H1 (cell line): Measurements from ENCODE around the gene ZNF691. TPM values are rescaled to one million over a fixed set of nuclear protein-coding genes. Genes with fewer than 3 reads are reported as not detected.

Experiments
- ASH2L ChIP-seq: fragments of 200-600, 300-600 bp; sonication (generic); IDR thresholded peaks from one replicate; pipeline ENCODE4 v1.7.1; 2017; ENCODE audit warnings: low read length
- ATF2 ChIP-seq: IDR thresholded peaks from 2 replicates; pipeline ENCODE4 v1.6.1; 2012; ENCODE audit warnings: low read length, inconsistent platforms
- CHD2 ChIP-seq: IDR thresholded peaks from 2 replicates; pipeline ENCODE4 v1.6.1; 2012; ENCODE audit warnings: low read length, improper control_type of control experiment
- CHD7 ChIP-seq: fragments of 300-600 bp; sonication (generic); IDR thresholded peaks from 2 replicates; pipeline ENCODE4 v1.7.1; 2012; ENCODE audit warnings: low read length, moderate library complexity, mild to moderate bottlenecking, inconsistent platforms; ENCODE audit not compliant: insufficient replicate concordance
- HDAC2 ChIP-seq, 2 experiments: fragments of 300-600 bp in 1 of 2; sonication (generic) in 1 of 2; IDR thresholded peaks; 2 replicates each; pipeline ENCODE4 v1.6.1; 2011 to 2012; ENCODE audit warnings: low read depth in 2 of 2, low read length in 2 of 2, mild to moderate bottlenecking in 2 of 2, moderate library complexity in 2 of 2, borderline replicate concordance in 1 of 2, inconsistent platforms in 1 of 2
- JUN ChIP-seq: IDR thresholded peaks from 2 replicates; pipeline ENCODE4 v1.6.1; 2011; ENCODE audit warnings: low read depth, mild to moderate bottlenecking, improper control_type of control experiment, low read length
- JUND ChIP-seq: IDR thresholded peaks from 2 replicates; pipeline ENCODE4 v1.6.1; 2011; ENCODE audit warnings: mild to moderate bottlenecking, improper control_type of control experiment, low read length
- POLR2AphosphoS5 ChIP-seq: IDR thresholded peaks from 2 replicates; pipeline ENCODE4 v1.6.1; 2011; ENCODE audit warnings: low read depth, low read length
- RXRA ChIP-seq: IDR thresholded peaks from 2 replicates; pipeline ENCODE4 v1.6.1; 2011; ENCODE audit warnings: low read depth, mild to moderate bottlenecking, low read length, moderate library complexity; ENCODE audit not compliant: insufficient read depth
- polyA plus RNA-seq, 7 experiments: library from polyadenylated mRNA; depleted of rRNA in 3 of 7; stranded (reverse) in 5 of 7; unstranded in 2 of 7; fragments of >200 nt in 5 of 7; fragments of 200-250 nt in 2 of 7; gene quantifications; 1 replicate in 5 of 7; 2 replicates in 1 of 7; 4 replicates in 1 of 7; pipeline versions ENCODE4 v1.2.1 to v1.2.3, GENCODE V29; 2011 to 2013; ENCODE audit warnings: missing spikeins in 2 of 7, mixed read lengths in 2 of 7
- total RNA-seq: library from RNA; stranded (reverse); fragmentation: NEBNext Ultra II Directional; extraction: Animal tissue kit (Norgen Biotek cat#: 25700); gene quantifications from 2 replicates; pipeline ENCODE4 v1.2.1, GENCODE V29; 2021

ZNF691 gene
- total and polyA plus RNA-seq, 2 of the 8 experiments (the other 6 are each of a cell fraction or from before 2014, with no cell fraction given), result 19.5 TPM

GRCh38 chr1:42831273-42831672 lies 15.1 kb upstream of the ZNF691 start (continued):
- TF ChIP-seq CHD7 (no peak), RXRA (no peak), HDAC2 (IDR thresholded peaks at IDR 0.05; ENCODE audit: borderline replicate concordance in 1 of 2, low read depth in 2 of 2, low read length in 2 of 2) (no peak), JUND (no peak), ATF2 (no peak), JUN (no peak), ASH2L (no peak), CHD2 (no peak), POLR2AphosphoS5 (no peak)
